ENCODE results near the gene ZNF678.
"Not testable (repeated sequence)": the region's sequence is repeated elsewhere in the genome, so short reads cannot be mapped to it uniquely, and the experiment has no call there.

The ZNF678 gene

GRCh38 chr1:227549892-227550291, 13.5 kb upstream of the ZNF678 start:
- no peak for DNase-seq (ENCODE audit: low spot score)

- DNase-seq (ENCODE audit: low spot score), result not testable (repeated sequence)
Observed at GRCh38 chr1:227551881-227552280, 11.5 kb upstream of the ZNF678 start.

- no peak for DNase-seq (ENCODE audit: low spot score)
Observed at GRCh38 chr1:227556288-227556687, 7.1 kb upstream of the ZNF678 start.

GRCh38 chr1:227557962-227558725, 5.2 kb upstream of the ZNF678 start:
- DNase-seq (ENCODE audit: low spot score), result no peak

- no peak for DNase-seq (ENCODE audit: low spot score)
Observed at GRCh38 chr1:227558732-227559262, 4.6 kb upstream of the ZNF678 start.

- no peak for DNase-seq (ENCODE audit: low spot score)
Observed at GRCh38 chr1:227559499-227559898, 3.9 kb upstream of the ZNF678 start.

GRCh38 chr1:227559926-227560325, 3.4 kb upstream of the ZNF678 start:
- DNase-seq (ENCODE audit: low spot score), result no peak

- DNase-seq (ENCODE audit: low spot score), result no peak
Observed at GRCh38 chr1:227560393-227561173, 2.8 kb upstream of the ZNF678 start.

GRCh38 chr1:227561241-227561907, 2.0 kb upstream of the ZNF678 start:
- DNase-seq (ENCODE audit: low spot score), result no peak

GRCh38 chr1:227562037-227562436, 1.3 kb upstream of the ZNF678 start:
- DNase-seq (ENCODE audit: low spot score), result no peak

GRCh38 chr1:227562933-227563323, 428 bp upstream of the ZNF678 start:
- DNase-seq (ENCODE audit: low spot score), result no peak

GRCh38 chr1:227567256-227567655, 3.9 kb downstream of the ZNF678 start:
- DNase-seq (ENCODE audit: low spot score), result no peak

- no peak for DNase-seq (ENCODE audit: low spot score)
Observed at GRCh38 chr1:227568593-227568992, 5.2 kb downstream of the ZNF678 start.

GRCh38 chr1:227572752-227573151, 9.4 kb downstream of the ZNF678 start:
- DNase-seq (ENCODE audit: low spot score), result no peak

GRCh38 chr1:227574926-227575325, 11.6 kb downstream of the ZNF678 start:
- DNase-seq (ENCODE audit: low spot score), result no peak

- no peak for DNase-seq (ENCODE audit: low spot score)
Observed at GRCh38 chr1:227576189-227576588, 12.8 kb downstream of the ZNF678 start.

- DNase-seq (ENCODE audit: low spot score), result no peak
Observed at GRCh38 chr1:227577500-227577899, 14.1 kb downstream of the ZNF678 start.

GRCh38 chr1:227583354-227583753, 20.0 kb downstream of the ZNF678 start:
- DNase-seq (ENCODE audit: low spot score), result no peak

- DNase-seq (ENCODE audit: low spot score), result no peak
Observed at GRCh38 chr1:227586733-227587132, 23.4 kb downstream of the ZNF678 start.

- no peak for DNase-seq (ENCODE audit: low spot score)
Observed at GRCh38 chr1:227587968-227588367, 24.6 kb downstream of the ZNF678 start.

GRCh38 chr1:227588769-227589168, 25.4 kb downstream of the ZNF678 start:
- not testable (repeated sequence) for DNase-seq (ENCODE audit: low spot score)

- DNase-seq (ENCODE audit: low spot score), result not testable (repeated sequence)
Observed at GRCh38 chr1:227589777-227590176, 26.4 kb downstream of the ZNF678 start.
